Measurements from ENCODE around the gene OLFML2A.

DNA sequence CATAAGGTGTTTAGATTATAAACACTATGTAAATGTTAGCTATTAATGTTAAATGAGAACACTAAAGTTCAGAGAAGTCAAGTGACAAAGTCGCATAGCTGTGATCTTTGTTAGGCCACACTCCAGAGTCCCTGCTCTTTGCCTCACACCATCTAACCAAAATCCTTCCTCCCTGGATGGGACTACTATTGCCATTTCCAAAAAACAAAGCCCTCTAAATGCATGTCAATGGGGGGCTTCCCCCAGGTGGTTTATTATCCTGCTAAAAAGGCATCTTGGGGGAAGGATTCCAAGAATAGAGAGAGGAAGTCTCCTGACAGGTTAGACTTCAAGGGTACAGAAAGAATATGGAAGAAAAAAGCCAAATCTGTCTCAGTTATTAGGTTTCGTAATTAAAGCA is 16.2 kb upstream of the OLFML2A start:
- TF ChIP-seq, protein P1, sequence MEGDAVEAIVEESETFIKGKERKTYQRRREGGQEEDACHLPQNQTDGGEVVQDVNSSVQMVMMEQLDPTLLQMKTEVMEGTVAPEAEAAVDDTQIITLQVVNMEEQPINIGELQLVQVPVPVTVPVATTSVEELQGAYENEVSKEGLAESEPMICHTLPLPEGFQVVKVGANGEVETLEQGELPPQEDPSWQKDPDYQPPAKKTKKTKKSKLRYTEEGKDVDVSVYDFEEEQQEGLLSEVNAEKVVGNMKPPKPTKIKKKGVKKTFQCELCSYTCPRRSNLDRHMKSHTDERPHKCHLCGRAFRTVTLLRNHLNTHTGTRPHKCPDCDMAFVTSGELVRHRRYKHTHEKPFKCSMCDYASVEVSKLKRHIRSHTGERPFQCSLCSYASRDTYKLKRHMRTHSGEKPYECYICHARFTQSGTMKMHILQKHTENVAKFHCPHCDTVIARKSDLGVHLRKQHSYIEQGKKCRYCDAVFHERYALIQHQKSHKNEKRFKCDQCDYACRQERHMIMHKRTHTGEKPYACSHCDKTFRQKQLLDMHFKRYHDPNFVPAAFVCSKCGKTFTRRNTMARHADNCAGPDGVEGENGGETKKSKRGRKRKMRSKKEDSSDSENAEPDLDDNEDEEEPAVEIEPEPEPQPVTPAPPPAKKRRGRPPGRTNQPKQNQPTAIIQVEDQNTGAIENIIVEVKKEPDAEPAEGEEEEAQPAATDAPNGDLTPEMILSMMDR (conservative IDR thresholded peaks at IDR 0.05; ENCODE audit: low read length) = no peak
- no peak for TF ChIP-seq EZH2phosphoT487 (IDR thresholded peaks at IDR 0.05; ENCODE audit: borderline replicate concordance)
